ENCODE results near the gene FOXO3. TPM values are rescaled to one million over a fixed set of nuclear protein-coding genes. Genes with fewer than 3 reads are reported as not detected.

The FOXO3 gene
- total RNA-seq, 4 donors from 2014 or later: 52.3 to 71.2 (median 61.3) TPM

GRCh38 chr6:108732091-108732870 is 171.6 kb downstream of the FOXO3 start:
- Histone ChIP-seq H3K36me3 (no peaks in the 10 kb centered on the region), H3K9me3 (no peaks in the 10 kb centered on the region), H3K27me3 (no peaks in the 10 kb centered on the region), H3K4me1 (no peaks in the 10 kb centered on the region), H3K4me3 (no peak overlapping the region), H3K27ac (no peak overlapping the region)
- no peak for TF ChIP-seq POLR2A (IDR thresholded peaks at IDR 0.05)
- TF ChIP-seq, protein P1, sequence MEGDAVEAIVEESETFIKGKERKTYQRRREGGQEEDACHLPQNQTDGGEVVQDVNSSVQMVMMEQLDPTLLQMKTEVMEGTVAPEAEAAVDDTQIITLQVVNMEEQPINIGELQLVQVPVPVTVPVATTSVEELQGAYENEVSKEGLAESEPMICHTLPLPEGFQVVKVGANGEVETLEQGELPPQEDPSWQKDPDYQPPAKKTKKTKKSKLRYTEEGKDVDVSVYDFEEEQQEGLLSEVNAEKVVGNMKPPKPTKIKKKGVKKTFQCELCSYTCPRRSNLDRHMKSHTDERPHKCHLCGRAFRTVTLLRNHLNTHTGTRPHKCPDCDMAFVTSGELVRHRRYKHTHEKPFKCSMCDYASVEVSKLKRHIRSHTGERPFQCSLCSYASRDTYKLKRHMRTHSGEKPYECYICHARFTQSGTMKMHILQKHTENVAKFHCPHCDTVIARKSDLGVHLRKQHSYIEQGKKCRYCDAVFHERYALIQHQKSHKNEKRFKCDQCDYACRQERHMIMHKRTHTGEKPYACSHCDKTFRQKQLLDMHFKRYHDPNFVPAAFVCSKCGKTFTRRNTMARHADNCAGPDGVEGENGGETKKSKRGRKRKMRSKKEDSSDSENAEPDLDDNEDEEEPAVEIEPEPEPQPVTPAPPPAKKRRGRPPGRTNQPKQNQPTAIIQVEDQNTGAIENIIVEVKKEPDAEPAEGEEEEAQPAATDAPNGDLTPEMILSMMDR (IDR thresholded peaks at IDR 0.05): no peak
- DNase-seq: no peak
- intact Hi-C loops (cut with DNase I; ENCODE audit: low total_unique reads): no loop called here

DNA sequence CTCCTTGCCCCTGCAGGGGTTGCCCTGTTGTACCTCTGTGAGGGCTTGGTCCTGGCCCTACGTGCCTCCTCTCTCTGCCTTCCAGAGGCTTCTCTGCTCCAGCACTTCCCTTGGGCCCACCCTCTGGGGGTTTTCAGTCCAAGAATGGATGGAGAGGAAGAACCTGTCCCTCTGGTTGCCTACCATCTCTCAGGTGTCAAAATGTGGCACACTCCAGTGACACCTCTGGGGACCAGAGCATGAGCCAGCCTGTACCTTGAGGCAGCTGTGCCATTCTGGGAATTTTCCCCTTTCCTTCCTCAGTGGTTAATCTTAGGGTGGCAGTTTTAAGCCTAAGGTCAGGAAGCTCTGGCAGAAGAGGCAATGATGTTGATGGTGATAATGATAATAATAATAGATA is 172.3 kb downstream of the FOXO3 start:
- Histone ChIP-seq H3K4me3 (no peak overlapping the region), H3K27me3 (no peaks in the 10 kb centered on the region), H3K4me1 (no peaks in the 10 kb centered on the region), H3K27ac (no peak overlapping the region), H3K36me3 (no peaks in the 10 kb centered on the region), H3K9me3 (no peaks in the 10 kb centered on the region)
- intact Hi-C loops (cut with DNase I; ENCODE audit: low total_unique reads): no loop called here
- DNase-seq: no peak
- TF ChIP-seq POLR2A (IDR thresholded peaks at IDR 0.05): no peak
- TF ChIP-seq, protein P1 (IDR thresholded peaks at IDR 0.05): no peak

- Histone ChIP-seq H3K4me1 (no peaks in the 10 kb centered on the region), H3K27me3 (no peaks in the 10 kb centered on the region), H3K9me3 (no peaks in the 10 kb centered on the region), H3K27ac (no peak overlapping the region), H3K4me3 (no peak overlapping the region), H3K36me3 (no peaks in the 10 kb centered on the region)
- TF ChIP-seq, protein P1 (IDR thresholded peaks at IDR 0.05): no peak
- intact Hi-C loops (cut with DNase I; ENCODE audit: low total_unique reads): no loop called here
- no peak for DNase-seq
These were observed 173.1 kb downstream of the FOXO3 start for GRCh38 chr6:108733706-108734265.

Small RNAs within 50 kb of the gene (small RNA-seq; reads per million reads assigned to genes)
- not detected for gene AL391646.1
- not detected for gene SUMO2P8

All from uterus (tissue), 4 donors.